ENCODE data around the gene DHX36.

DNA sequence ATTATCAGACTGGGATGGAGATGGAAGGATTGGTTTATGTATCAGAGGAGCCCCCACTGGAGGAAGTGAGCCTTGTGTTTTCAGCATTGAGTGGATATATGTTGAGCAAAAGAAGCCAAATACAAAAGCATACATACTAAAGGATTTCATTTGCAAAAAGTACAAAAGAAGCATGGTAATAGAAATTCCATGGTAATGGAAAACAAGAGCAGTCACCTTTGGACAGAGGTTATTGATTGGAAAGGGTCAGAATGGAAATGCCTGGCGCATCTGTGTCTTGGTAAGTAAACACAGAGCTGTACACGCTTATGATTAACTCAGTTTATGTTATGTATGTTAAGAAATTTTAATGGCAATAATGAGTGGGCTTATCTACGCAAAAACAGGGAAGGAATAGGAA, 72.7 kb downstream of the DHX36 start:
- TF ChIP-seq, protein P1, sequence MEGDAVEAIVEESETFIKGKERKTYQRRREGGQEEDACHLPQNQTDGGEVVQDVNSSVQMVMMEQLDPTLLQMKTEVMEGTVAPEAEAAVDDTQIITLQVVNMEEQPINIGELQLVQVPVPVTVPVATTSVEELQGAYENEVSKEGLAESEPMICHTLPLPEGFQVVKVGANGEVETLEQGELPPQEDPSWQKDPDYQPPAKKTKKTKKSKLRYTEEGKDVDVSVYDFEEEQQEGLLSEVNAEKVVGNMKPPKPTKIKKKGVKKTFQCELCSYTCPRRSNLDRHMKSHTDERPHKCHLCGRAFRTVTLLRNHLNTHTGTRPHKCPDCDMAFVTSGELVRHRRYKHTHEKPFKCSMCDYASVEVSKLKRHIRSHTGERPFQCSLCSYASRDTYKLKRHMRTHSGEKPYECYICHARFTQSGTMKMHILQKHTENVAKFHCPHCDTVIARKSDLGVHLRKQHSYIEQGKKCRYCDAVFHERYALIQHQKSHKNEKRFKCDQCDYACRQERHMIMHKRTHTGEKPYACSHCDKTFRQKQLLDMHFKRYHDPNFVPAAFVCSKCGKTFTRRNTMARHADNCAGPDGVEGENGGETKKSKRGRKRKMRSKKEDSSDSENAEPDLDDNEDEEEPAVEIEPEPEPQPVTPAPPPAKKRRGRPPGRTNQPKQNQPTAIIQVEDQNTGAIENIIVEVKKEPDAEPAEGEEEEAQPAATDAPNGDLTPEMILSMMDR (IDR thresholded peaks at IDR 0.05; ENCODE audit: insufficient read depth, low read length, poor library complexity, severe bottlenecking), result no peak
- no peak for TF ChIP-seq EZH2phosphoT487 (conservative IDR thresholded peaks at IDR 0.05; ENCODE audit: low read length)
